Ecto neural progenitor cell (in vitro differentiated cells): ENCODE results near the gene RNF103.
"Not testable (repeated sequence)": the region's sequence is repeated elsewhere in the genome, so short reads cannot be mapped to it uniquely, and the experiment has no call there.

Experiments used
- DNase-seq: peaks from one replicate; pipeline ENCODE4 v3.0.0-alpha.2; 2018; ENCODE audit warnings: low spot score

RNF103 gene, protein sequence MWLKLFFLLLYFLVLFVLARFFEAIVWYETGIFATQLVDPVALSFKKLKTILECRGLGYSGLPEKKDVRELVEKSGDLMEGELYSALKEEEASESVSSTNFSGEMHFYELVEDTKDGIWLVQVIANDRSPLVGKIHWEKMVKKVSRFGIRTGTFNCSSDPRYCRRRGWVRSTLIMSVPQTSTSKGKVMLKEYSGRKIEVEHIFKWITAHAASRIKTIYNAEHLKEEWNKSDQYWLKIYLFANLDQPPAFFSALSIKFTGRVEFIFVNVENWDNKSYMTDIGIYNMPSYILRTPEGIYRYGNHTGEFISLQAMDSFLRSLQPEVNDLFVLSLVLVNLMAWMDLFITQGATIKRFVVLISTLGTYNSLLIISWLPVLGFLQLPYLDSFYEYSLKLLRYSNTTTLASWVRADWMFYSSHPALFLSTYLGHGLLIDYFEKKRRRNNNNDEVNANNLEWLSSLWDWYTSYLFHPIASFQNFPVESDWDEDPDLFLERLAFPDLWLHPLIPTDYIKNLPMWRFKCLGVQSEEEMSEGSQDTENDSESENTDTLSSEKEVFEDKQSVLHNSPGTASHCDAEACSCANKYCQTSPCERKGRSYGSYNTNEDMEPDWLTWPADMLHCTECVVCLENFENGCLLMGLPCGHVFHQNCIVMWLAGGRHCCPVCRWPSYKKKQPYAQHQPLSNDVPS

DNA sequence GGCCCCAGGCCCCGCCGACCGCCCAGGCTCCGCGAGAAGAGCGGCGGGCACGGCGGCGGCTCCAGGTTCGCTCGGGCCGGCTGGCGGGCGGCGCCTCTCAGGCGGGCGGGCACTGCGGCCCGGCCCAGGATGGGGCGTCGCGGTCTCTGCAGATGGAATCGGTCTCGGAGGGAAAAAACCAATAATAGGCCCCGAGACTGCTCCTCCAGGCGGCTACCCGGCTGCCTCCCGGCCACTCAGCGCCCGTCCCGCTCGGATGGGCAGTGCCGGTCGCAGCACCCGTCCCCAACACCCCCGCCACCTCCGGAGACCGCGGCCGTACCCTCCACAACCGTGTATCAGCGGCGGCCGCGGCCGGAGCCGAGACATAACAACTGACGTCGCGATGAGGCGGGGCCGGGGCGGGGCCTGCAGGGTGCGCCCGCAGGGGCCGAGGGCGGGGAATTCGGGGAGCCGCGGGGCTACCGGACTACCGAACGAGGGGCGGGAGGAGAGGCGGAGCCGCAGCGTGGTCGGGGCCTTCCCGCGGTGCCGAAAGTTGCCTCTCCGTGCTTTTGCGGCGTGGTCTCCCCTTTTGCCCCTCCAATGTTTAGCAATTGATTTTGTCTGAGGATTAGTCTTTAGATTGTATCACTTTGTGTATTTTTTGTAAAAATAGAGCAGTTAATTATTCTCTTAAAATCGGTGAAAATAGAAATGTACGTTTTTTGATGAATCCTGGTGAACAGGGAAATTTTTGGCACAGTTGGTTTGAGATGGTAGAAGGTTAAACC is at the start of gene RNF103:
Gene RNF103, minus strand, starts transcription at position 372 of the 773 bp plus-strand sequence. CDS start 979 bp downstream, outside the sequence.
- peak; percentile 96 for DNase-seq

DNA sequence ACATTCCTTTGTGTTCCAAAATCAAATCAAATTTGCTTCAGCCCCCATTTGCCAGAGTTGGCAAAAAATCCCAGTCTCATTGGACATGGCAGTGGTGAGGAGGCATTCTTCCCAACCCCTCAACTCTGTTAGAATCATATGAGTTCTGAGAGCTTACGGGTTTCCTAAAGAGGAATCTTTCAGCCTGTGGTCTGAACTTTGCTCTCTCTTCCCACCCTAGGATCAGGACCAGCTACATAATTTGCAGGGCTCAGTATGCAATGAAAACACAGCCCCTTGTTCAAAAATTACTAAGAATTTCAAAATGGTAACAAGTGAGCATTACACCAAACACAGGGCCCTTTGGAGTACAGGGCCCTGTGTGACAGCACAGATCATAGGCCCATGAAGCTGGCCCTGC is 49.3 kb upstream of the RNF103 start:
- DNase-seq: no peak

DNA sequence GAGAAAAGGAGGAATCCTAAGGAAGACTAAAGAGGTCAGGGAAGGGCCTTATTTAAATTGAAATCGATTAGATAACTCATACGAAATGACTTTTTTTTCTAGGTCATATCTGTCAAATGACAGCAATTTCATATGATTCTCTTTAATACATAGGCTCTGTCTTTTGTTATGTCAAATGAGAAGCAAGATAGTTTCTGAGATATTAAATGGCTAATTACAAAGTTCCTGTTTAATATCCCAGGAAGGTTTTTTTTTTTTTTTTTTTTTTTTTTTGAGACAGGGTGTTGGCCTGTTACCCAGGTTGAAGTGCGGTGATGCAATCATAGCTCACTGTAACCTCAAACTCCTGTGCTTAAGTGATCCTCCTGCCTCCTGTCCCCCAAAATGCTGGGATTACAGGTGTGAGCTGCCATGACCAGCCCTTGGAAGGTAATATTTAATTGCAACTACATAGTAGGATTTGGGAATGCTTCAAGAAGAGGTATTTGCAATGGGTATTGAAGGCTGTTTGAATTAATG is 48.4 kb upstream of the RNF103 start:
- no peak for DNase-seq

DNA sequence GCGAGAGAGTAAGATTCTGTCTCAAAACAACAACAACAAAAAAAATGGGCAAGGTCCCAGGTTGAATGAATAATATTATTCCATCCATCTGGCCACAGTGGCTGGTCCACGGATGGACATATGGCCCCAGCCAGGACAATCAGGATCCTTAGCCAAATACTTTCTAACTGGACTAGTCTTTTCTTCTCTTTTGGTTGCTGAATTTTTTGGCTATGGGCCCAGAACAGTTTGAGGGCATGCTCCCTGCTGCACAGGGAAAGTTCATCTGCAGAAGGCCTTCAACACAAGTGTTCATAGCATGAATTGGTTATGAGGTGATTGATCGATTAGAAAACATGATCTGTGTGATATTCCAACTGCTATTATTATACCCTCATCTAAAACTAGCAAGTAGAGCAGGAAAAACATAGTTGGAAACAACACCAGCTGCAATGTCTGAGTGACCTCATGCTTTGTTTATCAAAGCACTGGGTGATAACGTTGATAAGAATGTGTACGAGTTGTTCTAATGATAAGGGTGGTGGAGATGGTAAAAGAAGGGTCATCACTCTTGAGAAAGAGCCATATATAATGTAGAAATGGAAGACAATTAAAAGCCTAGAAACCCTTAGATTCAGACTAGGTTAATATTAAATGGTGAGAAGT is 47.8 kb upstream of the RNF103 start:
- no peak for DNase-seq

DNA sequence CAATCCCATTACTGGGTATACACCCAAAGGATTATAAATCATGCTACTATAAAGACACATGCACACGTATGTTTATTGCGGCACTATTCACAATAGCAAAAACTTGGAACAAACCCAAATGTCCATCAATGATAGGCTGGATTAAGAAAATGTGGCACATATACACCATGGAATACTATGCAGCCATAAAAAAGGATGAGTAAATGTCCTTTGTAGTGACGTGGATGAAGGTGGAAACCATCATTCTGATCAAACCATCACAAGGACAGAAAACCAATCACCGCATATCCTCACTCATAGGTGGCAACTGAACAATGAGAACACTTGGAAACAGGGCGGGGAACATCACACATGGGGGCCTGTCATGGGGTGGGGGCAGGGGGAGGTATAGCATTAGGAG is 45.7 kb upstream of the RNF103 start:
- DNase-seq: not testable (repeated sequence)

DNA sequence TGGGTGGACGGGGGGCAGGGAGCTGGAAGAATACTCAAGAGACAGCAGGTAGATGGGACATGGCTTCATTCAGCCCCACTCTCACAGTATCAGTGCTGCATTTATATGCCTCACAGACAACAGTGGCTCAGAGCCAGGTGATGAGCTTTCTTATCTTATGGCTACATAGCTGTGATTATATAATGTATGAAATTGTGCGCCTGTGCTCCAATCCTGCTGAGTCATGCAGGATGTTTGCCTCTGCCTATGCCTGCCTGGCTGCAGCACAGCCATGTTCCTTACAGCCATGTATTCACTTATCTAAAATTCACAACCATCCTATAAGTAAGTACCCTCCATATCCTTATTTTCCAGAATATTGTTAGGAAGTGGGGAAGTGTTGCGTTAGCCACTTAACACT is 37.7 kb upstream of the RNF103 start:
- no peak for DNase-seq

DNA sequence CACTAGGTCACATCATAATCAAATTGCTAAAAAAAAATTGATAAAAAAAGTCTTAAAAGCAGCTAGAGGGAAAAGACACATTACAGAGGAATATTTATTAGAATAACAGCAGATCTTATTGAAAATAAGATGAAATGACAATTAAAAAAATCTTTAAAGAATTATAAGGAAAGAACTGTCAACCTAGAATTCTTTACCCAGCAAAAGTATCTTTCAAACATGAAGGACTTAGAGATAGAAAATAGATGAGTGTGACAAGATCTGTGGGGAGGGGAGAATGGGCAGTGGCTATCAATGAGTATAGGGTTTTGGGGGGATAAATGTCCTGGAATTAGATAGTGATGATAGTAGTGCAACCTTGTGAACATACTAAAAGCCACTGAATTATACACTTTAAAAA is 26.5 kb upstream of the RNF103 start:
- DNase-seq: no peak

DNA sequence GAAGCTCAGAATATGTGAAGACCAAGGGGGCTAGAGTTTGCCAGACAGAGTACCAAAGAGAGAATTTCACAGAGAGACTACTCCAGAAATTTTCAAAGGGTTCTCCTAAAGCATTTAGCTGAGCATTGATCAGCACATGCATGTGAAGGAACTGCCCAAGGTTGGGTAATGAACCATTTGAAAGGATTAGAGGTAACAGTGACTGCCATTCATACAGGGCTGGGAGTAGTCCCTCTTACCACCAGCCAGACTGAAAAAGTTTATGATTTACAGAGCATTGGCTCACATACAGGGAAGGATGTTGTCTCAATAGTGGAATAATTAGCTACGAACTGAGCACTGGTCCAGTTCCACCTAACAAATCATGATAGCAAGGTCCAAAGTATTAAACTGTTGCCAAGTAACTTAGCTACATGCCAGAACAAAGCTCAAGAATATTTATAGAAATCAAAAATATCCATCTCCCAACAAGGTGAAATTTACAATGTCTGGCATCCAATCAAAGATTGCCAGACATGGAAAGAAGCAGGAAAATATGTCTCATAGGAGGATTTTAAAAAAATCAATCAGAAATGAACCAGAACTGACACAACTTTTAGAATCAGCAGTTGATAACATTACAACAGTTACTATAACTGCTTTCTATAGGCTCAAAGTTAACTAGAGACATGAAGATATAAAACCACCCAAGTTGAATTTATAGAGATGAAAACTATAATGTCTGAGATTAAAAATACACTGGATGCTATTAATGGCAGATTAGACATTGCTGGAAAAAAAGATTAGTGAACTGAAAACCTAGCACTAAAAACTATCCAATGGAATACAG is 25.7 kb upstream of the RNF103 start:
- no peak for DNase-seq

DNA sequence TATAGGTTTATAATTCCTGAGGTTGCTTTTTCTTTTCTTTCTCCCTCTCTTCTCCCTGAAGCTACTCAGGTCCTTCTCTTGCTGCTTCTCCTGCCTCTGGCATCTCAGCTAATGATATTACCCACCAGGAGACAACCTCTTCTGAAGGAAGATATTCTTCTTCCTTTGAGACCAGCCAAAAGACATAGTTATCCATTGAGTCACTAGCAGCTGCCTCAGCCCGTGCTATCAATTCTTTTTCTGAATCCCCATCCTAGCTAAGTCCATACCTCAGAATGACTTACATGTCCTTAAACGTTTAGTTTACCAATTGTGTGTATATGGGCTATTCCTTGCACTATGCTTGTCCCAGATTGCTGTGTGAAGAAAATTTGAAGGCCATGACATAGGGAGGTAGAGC is 25.0 kb upstream of the RNF103 start:
- DNase-seq: no peak

DNA sequence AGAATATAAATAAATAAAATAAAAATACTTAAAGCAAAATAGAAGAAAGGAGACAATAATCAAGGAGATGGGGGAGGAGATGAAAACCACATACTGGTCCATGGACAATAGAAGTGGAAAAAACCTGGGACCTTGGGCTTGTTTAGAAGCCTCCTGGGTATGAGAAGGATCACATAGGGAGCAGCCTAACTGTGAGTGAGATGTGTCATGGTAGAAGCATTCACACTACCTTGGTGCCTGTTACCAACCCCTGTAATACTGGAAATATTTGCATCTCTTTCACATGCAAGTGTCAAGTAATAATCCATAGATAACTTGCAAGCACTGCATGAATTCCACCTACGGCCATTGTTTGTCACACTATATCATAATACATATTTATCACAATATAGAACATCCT is 23.2 kb upstream of the RNF103 start:
- DNase-seq: no peak

DNA sequence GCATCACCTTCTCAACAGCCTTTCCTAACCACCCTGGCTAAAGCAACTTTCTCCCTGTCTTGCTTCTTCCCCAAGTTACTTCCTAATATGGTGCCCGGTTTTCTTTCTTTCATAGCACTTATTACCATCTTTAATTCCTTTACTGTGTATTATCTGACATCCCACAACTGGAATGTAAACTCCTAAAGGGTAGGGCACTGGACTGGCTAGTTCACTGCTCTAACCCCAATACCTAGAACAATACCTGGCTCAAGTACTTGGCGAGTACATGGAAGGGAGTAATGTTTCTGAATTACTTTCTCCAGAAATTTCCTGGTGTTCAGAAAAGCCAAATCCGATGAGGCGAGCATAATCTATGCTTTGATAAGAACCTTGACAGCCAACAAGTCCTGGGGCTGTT is 22.7 kb upstream of the RNF103 start:
- no peak for DNase-seq

DNA sequence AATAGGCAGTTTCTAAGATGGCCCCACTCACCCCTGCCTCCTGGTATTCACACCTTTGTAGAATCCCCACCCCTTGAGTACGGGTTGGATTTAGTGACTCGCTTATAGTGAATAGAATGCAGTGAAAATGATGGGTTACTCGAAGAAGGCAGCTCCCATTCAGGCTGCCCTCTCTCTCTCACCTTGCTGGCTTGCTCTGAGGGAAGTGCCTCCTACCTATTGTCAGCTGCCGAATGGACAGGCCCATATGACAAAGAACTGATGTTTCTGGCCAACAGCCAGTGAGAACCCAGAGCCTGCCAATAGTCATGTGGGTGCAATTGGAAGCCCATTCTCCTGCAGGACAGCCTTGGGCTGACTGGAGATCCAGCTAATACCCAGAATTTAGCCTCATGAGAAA is 22.1 kb upstream of the RNF103 start:
- DNase-seq: no peak

DNA sequence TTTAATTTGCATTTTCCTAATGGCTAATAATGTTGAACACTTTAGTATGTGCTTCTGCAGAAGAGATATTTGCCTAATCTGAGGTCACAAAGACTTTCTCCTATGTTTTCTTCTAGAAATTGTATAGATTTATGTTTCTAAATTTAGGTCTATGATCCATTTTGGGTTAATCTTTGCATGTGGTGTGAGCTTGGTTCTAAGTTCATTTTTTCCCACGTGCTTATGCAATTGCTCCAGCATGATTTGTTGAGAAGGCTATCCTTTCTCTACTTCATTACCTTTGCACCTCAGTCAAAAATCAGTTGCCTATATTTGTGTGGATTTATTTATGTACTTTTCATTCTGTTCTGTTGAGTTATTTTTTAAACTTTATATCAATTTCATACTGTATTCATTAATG is 15.0 kb upstream of the RNF103 start:
- no peak for DNase-seq

DNA sequence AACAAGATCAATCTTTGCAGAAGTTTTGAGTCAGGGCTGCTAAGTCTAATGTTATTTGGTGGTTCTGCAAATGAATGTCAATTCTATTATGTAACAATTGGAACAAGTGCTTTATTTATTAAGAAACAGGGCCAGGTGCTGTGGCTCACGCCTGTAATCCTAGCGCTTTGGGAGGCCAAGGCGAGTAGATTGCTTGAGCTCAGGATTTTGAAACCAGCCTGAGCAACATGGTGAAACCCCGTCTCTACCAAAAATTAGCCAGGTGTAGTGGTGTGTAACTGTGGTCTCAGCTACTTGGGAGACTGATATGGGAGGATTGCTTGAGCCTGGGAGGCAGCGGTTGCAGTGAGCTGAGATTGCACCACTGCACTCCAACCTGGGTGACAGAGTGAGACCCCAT is 13.2 kb upstream of the RNF103 start:
- no peak for DNase-seq

DNA sequence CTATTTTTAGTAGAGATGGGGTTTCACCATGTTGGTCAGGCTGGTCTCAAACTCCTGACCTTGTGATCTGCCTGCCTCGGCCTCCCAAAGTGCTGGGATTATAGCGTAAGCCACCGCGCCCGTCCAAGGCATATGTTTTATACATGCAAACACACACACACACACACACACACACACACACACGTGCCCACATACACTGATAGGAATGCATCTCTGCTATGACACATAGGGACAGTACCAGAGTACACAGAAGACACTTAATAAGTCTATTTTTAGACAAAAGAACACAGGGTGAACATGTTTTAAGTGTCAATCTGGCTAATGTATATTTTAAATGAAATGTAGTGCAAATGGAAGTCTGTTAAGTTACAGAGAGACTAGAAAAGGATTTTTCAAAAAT is 10.7 kb upstream of the RNF103 start:
- DNase-seq: no peak

DNA sequence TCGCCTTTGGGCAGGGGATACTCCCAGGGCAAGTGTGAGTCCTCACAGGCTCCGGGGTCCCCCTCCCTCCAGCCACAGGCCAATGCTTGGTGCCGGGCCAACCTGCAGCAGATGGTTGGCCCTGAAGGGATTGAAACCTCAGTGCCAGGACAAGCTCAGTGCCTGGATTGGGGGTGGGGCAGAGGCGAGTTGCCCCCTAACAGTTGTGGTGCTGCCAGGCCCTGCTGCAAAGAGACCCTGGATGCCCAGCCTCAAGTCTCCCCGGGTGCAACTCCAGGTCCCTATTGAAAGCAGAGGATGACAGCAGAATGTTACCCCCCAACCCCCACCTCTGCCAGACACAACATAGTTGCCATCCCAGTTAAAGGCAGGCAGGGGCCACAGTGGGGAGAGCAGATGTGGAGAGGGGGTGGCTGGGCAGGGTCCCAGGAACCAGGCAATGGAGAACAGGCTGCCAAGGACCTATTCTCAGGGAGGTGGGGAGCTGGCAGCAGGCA is 9.5 kb upstream of the RNF103 start:
- no peak for DNase-seq

DNA sequence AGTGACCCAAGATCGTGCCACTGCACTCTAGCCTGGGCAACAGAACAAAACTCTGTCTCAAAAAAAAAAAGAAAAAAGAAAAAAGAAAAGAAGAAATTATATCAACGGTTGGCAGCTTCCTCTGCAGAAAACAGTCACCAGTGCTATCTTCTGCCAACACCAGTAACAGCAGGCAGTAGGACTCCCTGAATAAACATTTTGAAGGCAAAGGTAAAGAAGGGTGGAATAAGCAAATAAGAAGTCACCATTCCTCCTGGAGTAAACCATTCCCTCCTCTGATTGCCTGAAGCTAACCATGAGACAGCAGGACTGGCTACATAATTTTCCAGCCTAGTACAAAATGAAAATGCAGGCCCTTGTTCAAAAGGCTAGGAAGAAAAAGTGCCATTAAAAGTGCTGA is 9.0 kb upstream of the RNF103 start:
- no peak for DNase-seq

DNA sequence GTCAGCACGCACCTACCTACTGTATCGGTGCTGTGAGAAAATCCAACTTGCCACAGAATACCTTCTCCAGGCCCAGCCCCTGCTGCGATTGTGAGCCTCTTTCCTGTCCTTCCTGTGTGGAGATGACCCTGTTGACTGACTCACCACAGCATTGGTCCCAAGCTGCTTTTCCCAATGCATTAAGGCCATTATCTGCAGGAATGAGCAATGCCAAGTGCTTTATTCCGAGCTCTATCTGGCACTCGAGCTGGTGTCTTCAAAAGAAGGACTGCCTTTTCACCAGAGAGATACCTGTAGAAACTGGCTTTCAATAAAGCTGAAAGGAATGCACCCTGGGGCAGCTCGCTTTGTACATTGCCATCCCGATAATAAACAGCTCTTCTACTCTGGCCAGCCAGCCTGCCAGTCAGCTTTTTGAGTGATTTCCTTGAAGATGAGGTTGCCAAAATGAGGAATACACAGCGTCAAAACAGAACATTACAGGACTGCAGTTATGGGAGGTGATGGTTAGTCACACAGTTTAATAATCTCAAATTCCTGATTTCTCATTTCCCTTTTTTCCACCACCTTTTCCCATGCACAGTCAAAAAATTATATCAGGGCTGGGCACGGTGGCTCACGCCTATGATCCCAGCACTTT is 8.3 kb upstream of the RNF103 start:
- DNase-seq: no peak

DNA sequence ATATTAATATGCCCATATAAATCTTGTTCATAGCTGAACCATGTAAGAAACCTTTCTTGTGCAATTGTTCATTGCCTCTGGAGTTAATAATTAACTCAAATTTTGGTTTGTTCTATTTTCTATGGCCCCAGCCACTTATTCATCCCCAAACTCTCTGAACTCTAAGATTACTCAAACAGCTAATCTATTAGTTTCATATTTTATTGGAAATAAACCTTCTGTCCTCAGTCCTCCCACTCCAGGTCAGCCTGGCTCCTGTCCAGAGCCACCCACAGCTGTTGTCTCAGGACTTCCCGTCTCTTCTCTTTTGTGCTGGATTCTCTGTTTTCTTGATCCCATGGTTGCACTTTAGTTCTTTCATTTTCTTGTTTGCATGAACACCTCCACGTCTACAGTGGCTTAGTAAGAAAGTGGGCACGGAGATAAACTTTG is 4.4 kb upstream of the RNF103 start:
- no peak for DNase-seq

DNA sequence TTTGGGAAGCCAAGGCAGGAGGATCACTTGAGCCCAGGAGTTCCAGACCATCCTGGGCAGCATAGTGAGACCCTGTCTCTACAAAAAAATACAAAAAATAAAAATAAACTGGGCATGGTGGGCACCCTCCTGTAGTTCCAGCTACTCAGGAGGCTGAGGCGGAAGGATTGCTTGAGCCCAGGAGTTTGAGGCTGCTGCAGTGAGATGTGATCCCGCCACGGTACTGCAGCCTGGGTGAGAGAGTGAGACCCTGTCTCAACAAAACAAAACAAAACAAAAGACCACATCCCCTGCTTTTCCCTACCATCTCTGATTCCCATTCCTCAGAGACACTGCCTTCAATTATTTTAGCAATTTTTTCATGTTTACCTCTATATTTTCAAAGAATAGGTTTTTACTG is 3.9 kb upstream of the RNF103 start:
- DNase-seq: no peak

DNA sequence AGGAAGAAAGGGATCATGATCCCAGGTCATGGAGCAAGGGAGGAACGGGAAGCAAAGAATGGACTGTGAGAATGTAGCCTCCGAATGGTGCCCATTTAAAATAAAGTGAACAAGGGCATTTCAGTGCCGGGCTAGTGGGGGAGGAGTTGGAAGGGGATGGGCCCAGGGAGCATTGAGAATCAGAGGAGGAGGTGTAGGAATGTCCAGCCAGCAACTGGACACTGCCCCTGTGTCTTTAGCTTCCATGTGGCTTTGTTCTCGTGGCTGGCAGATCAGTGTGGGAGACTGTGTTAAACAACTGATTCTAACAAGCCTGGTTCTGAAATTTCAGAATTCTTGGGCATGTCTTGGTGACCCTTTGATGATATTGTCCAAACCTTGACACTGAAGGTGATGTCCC is 1.4 kb upstream of the RNF103 start:
- no peak for DNase-seq
